DND-41 (cell line): ENCODE data around the gene HIVEP2.

Experiments used
- CTCF ChIP-seq: IDR thresholded peaks from 2 replicates; pipeline ENCODE4 v1.5.1; 2012; ENCODE audit warnings: borderline replicate concordance, low read length, moderate library complexity, mild to moderate bottlenecking; ENCODE audit not compliant: poor library complexity, severe bottlenecking; ENCODE audit errors: extremely low read depth
- EZH2 ChIP-seq: IDR thresholded peaks from 3 replicates; pipeline ENCODE4 v1.6.1; 2012; ENCODE audit warnings: borderline replicate concordance, low read depth, mild to moderate bottlenecking, moderate library complexity, low read length, inconsistent platforms; ENCODE audit not compliant: severe bottlenecking

GRCh38 chr6:142822842-142823241 is 122.1 kb downstream of the HIVEP2 start:
- TF ChIP-seq CTCF, result peak; percentile 48
- TF ChIP-seq EZH2, result no peak
